OCI-LY1 (cell line): ENCODE data around the gene CTNS.

Source experiments
- H2AFZ ChIP-seq: fragments of 200-600 bp; sonication (generic), shearing (Covaris generic); 2 replicates; pipeline ENCODE4 v1.6.0; 2014; ENCODE audit warnings: antibody characterized with exemption, mild to moderate bottlenecking, low read length
- H3F3A ChIP-seq: fragments of 200-600 bp; sonication (generic), shearing (Covaris generic); 2 replicates; pipeline ENCODE4 v1.6.0; 2014; ENCODE audit warnings: mild to moderate bottlenecking, antibody characterized with exemption, low read length, moderate library complexity; ENCODE audit not compliant: insufficient read depth
- H3K27ac ChIP-seq: fragments of 200-600 bp; sonication (generic); 2 replicates; pipeline ENCODE4 v1.5.1; 2014; ENCODE audit warnings: low read length, mixed run types, mild to moderate bottlenecking, low read depth; ENCODE audit not compliant: poor library complexity, severe bottlenecking
- H3K27me3 ChIP-seq: fragments of 200-600 bp; sonication (generic); 2 replicates; pipeline ENCODE4 v1.6.0; 2014; ENCODE audit warnings: antibody characterized with exemption, mild to moderate bottlenecking, low read length, moderate library complexity; ENCODE audit not compliant: insufficient read depth
- H3K36me3 ChIP-seq: fragments of 200-600 bp; sonication (generic); 2 replicates; pipeline ENCODE4 v1.6.1; 2014; ENCODE audit warnings: mild to moderate bottlenecking, antibody characterized with exemption, low read length, moderate library complexity, mixed read lengths; ENCODE audit not compliant: insufficient read depth
- H3K4me1 ChIP-seq: fragments of 200-600 bp; sonication (generic); 2 replicates; pipeline ENCODE4 v1.5.1; 2014; ENCODE audit warnings: mild to moderate bottlenecking, low read length, moderate library complexity; ENCODE audit not compliant: insufficient read depth, severe bottlenecking
- H3K4me2 ChIP-seq: fragments of 200-600 bp; sonication (generic), shearing (Covaris generic); 2 replicates; pipeline ENCODE4 v1.6.1; 2014; ENCODE audit warnings: low read length
- H3K4me3 ChIP-seq: fragments of 200-600 bp; sonication (generic); 2 replicates; pipeline ENCODE4 v1.5.1; 2014; ENCODE audit warnings: low read length, low read depth, mild to moderate bottlenecking, mixed read lengths; ENCODE audit not compliant: poor library complexity, severe bottlenecking
- H3K79me2 ChIP-seq: fragments of 200-600 bp; shearing (Covaris generic); 2 replicates; pipeline ENCODE4 v1.6.1; 2016; ENCODE audit warnings: mixed run types, low read length, mixed read lengths; ENCODE audit not compliant: insufficient read depth
- H3K9ac ChIP-seq: fragments of 200-600 bp; sonication (generic), shearing (Covaris generic); 2 replicates; pipeline ENCODE4 v1.6.1; 2014; ENCODE audit warnings: mild to moderate bottlenecking, low read length, mixed read lengths
- H3K9me2 ChIP-seq: fragments of 200-600 bp; sonication (generic), shearing (Covaris generic); 2 replicates; pipeline ENCODE4 v1.6.1; 2014; ENCODE audit warnings: low read depth, mild to moderate bottlenecking, low read length, mixed read lengths
- H3K9me3 ChIP-seq: fragments of 200-600 bp; shearing (Covaris generic); 2 replicates; pipeline ENCODE4 v1.6.1; 2014; ENCODE audit warnings: low read length, mixed read lengths
- H4K20me1 ChIP-seq: fragments of 200-600 bp; sonication (generic), shearing (Covaris generic); 2 replicates; pipeline ENCODE4 v1.6.0; 2016; ENCODE audit warnings: mild to moderate bottlenecking, low read length; ENCODE audit not compliant: insufficient read depth
- CTCF ChIP-seq: fragments of 200-600 bp; sonication (generic), shearing (Covaris generic); IDR thresholded peaks from 2 replicates; pipeline ENCODE4 v1.5.1; 2017; ENCODE audit warnings: mild to moderate bottlenecking, antibody characterized with exemption, low read length, moderate library complexity, mixed read lengths
- EZH2 ChIP-seq: fragments of 200-600 bp; sonication (generic), shearing (Covaris generic); IDR thresholded peaks from 2 replicates; pipeline ENCODE4 v1.8.0; 2017; ENCODE audit warnings: borderline replicate concordance, mixed run types, mild to moderate bottlenecking, antibody characterized with exemption, low read length, moderate library complexity, mixed read lengths

CTNS gene

GRCh38 chr17:3689262-3690093, 52.9 kb downstream of the CTNS start:
- no peaks in the 10 kb centered on the region for H3K9me2 ChIP-seq
- H3K4me3 ChIP-seq: no peak overlapping the region
- H3K27me3 ChIP-seq: no peaks in the 10 kb centered on the region
- H3K36me3 ChIP-seq: peaks cover 5% of the 10 kb centered on the region; the same call in 1 of the 2 replicates
- no peak overlapping the region for H2AFZ ChIP-seq
- H3F3A ChIP-seq: no peaks in the 10 kb centered on the region; the same call in 1 of the 2 replicates
- TF ChIP-seq CTCF (no peak), EZH2 (no peak)
- peak overlapping the region; percentile 92 for H3K27ac ChIP-seq
- H3K79me2 ChIP-seq: peaks cover 4% of the 10 kb centered on the region; the same call in 1 of the 2 replicates
- H3K4me2 ChIP-seq: peak overlapping the region; percentile 27; the same call in 1 of the 2 replicates
- no peaks in the 10 kb centered on the region for H4K20me1 ChIP-seq
- no peaks in the 10 kb centered on the region for H3K9me3 ChIP-seq
- H3K9ac ChIP-seq: no peak overlapping the region
- H3K4me1 ChIP-seq: peaks cover 44% of the 10 kb centered on the region

- Histone ChIP-seq H4K20me1 (no peaks in the 10 kb centered on the region), H3K36me3 (peaks cover 5% of the 10 kb centered on the region; the same call in 1 of the 2 replicates), H3K9me3 (no peaks in the 10 kb centered on the region), H3F3A (no peaks in the 10 kb centered on the region; the same call in 1 of the 2 replicates), H3K4me2 (no peak overlapping the region), H3K9ac (no peak overlapping the region), H2AFZ (no peak overlapping the region), H3K4me3 (no peak overlapping the region), H3K4me1 (peaks cover 49% of the 10 kb centered on the region), H3K9me2 (no peaks in the 10 kb centered on the region), H3K27me3 (no peaks in the 10 kb centered on the region), H3K27ac (peak overlapping the region; percentile 92), H3K79me2 (peaks cover 7% of the 10 kb centered on the region; the same call in 1 of the 2 replicates)
- TF ChIP-seq EZH2: no peak
- no peak for TF ChIP-seq CTCF
These were observed 53.6 kb downstream of the CTNS start for GRCh38 chr17:3690094-3690715.

GRCh38 chr17:3691617-3692067, 55.1 kb downstream of the CTNS start:
- TF ChIP-seq EZH2: no peak
- peak; percentile 15; the same call in 1 of the 2 replicates for TF ChIP-seq CTCF
- Histone ChIP-seq H3K27ac (peak overlapping the region; percentile 92), H3K4me2 (peak overlapping the region; percentile 22; the same call in 1 of the 2 replicates), H3K4me1 (peaks cover 62% of the 10 kb centered on the region), H3K4me3 (no peak overlapping the region), H4K20me1 (no peaks in the 10 kb centered on the region), H3K9me3 (no peaks in the 10 kb centered on the region), H3K36me3 (peaks cover 5% of the 10 kb centered on the region; the same call in 1 of the 2 replicates), H3F3A (no peaks in the 10 kb centered on the region; the same call in 1 of the 2 replicates), H3K9ac (no peak overlapping the region), H3K27me3 (no peaks in the 10 kb centered on the region), H2AFZ (no peak overlapping the region), H3K9me2 (no peaks in the 10 kb centered on the region), H3K79me2 (peaks cover 7% of the 10 kb centered on the region; the same call in 1 of the 2 replicates)
